Astrocyte (in vitro differentiated cells and primary cell): Measurements from ENCODE around the gene MGAT5. TPM values are rescaled to one million over a fixed set of nuclear protein-coding genes. Genes with fewer than 3 reads are reported as not detected.
"Not testable (repeated sequence)": the region's sequence is repeated elsewhere in the genome, so short reads cannot be mapped to it uniquely, and the experiment has no call there.

ENCODE experiments used
- DNase-seq: peaks from one replicate; pipeline ENCODE4 v3.0.0-alpha.2; 2010; ENCODE audit warnings: low read depth
- FAIRE-seq: peaks from 2 replicates; lab custom pipeline; 2011; peaks lifted over from hg19 to GRCh38; lab: Jason Lieb, UNC
- H2AFZ ChIP-seq: 2 replicates; pipeline ENCODE4 v1.6.0; 2012; ENCODE audit warnings: low read depth, low read length, inconsistent platforms
- H3K27ac ChIP-seq: 2 replicates; pipeline ENCODE4 v1.5.1; 2011; ENCODE audit warnings: low read depth, low read length, inconsistent platforms
- H3K27me3 ChIP-seq: 2 replicates; pipeline ENCODE4 v1.6.0; 2011; ENCODE audit warnings: low read length, inconsistent platforms; ENCODE audit not compliant: insufficient read depth
- H3K36me3 ChIP-seq: 2 replicates; pipeline ENCODE4 v1.5.1; 2011; ENCODE audit warnings: low read length, inconsistent platforms; ENCODE audit not compliant: insufficient read depth
- H3K4me1 ChIP-seq: 2 replicates; pipeline ENCODE4 v1.5.1; 2011; ENCODE audit warnings: low read length, inconsistent platforms; ENCODE audit not compliant: insufficient read depth
- H3K4me2 ChIP-seq: 2 replicates; pipeline ENCODE4 v1.6.0; 2012; ENCODE audit warnings: low read length, inconsistent platforms
- H3K4me3 ChIP-seq: 2 replicates; pipeline ENCODE4 v1.5.1; 2011; ENCODE audit warnings: low read depth, mild to moderate bottlenecking, low read length, inconsistent platforms; ENCODE audit not compliant: insufficient read depth
- H3K79me2 ChIP-seq: 2 replicates; pipeline ENCODE4 v1.6.0; 2012; ENCODE audit warnings: mild to moderate bottlenecking, low read length, inconsistent platforms; ENCODE audit not compliant: insufficient read depth
- H3K9ac ChIP-seq: 2 replicates; pipeline ENCODE4 v1.6.0; 2012; ENCODE audit warnings: mild to moderate bottlenecking, low read length, inconsistent platforms
- H3K9me3 ChIP-seq: 2 replicates; pipeline ENCODE4 v1.5.1; 2012; ENCODE audit warnings: low read depth, mild to moderate bottlenecking, low read length, inconsistent platforms; ENCODE audit not compliant: insufficient read depth
- H4K20me1 ChIP-seq: 2 replicates; pipeline ENCODE4 v1.6.0; 2012; ENCODE audit warnings: low read length, inconsistent platforms; ENCODE audit not compliant: insufficient read depth
- H3K27ac Mint-ChIP-seq: one replicate; pipeline ENCODE4 v1.8.0; 2021; ENCODE audit warnings: mild to moderate bottlenecking, mixed read lengths; ENCODE audit not compliant: unreplicated experiment
- H3K27me3 Mint-ChIP-seq: one replicate; pipeline ENCODE4 v1.8.0; 2021; ENCODE audit warnings: low read depth, mixed read lengths; ENCODE audit not compliant: unreplicated experiment
- H3K36me3 Mint-ChIP-seq: one replicate; pipeline ENCODE4 v1.8.0; 2021; ENCODE audit warnings: low read depth, mixed read lengths; ENCODE audit not compliant: unreplicated experiment
- H3K4me1 Mint-ChIP-seq: one replicate; pipeline ENCODE4 v1.8.0; 2021; ENCODE audit warnings: low read depth, mixed read lengths; ENCODE audit not compliant: unreplicated experiment
- H3K4me3 Mint-ChIP-seq: one replicate; pipeline ENCODE4 v1.8.0; 2021; ENCODE audit warnings: mild to moderate bottlenecking, moderate library complexity, mixed read lengths; ENCODE audit not compliant: unreplicated experiment
- H3K9me3 Mint-ChIP-seq: one replicate; pipeline ENCODE4 v1.8.0; 2021; ENCODE audit warnings: mild to moderate bottlenecking, mixed read lengths; ENCODE audit not compliant: unreplicated experiment
- EZH2 ChIP-seq: IDR thresholded peaks from 2 replicates; pipeline ENCODE4 v1.6.1; 2012; ENCODE audit warnings: mild to moderate bottlenecking, low read length, inconsistent platforms; ENCODE audit not compliant: insufficient read depth
- total RNA-seq: library from RNA; stranded (reverse); gene quantifications from 2 replicates; pipeline ENCODE4 v1.2.1, GENCODE V29; 2021
- TF ChIP-seq, protein P1 (sequence below): IDR thresholded peaks from 2 replicates; pipeline ENCODE4 v1.5.1; 2011; ENCODE audit warnings: low read depth, mild to moderate bottlenecking, inconsistent platforms, low read length, moderate library complexity; ENCODE audit not compliant: insufficient read depth

The MGAT5 gene
- total RNA-seq, 1 donor from 2014 or later, result 80.2 TPM

GRCh38 chr2:134470561-134471168, 216.8 kb downstream of the MGAT5 start:
- no peak for TF ChIP-seq EZH2
- Mint-ChIP-seq H3K27ac (no peak overlapping the region), H3K4me3 (no peak overlapping the region), H3K4me1 (no peaks in the 10 kb centered on the region), H3K9me3 (peaks cover 9% of the 10 kb centered on the region), H3K36me3 (no peaks in the 10 kb centered on the region), H3K27me3 (peaks cover 15% of the 10 kb centered on the region)
- Histone ChIP-seq H3K79me2 (no peaks in the 10 kb centered on the region), H4K20me1 (no peaks in the 10 kb centered on the region), H3K27me3 (no peaks in the 10 kb centered on the region), H3K9ac (no peak overlapping the region), H3K4me2 (no peak overlapping the region), H3K36me3 (no peaks in the 10 kb centered on the region), H3K27ac (no peak overlapping the region), H3K4me3 (no peak overlapping the region), H3K9me3 (no peaks in the 10 kb centered on the region), H2AFZ (no peak overlapping the region), H3K4me1 (no peaks in the 10 kb centered on the region)
- FAIRE-seq (no peak), DNase-seq (no peak)

GRCh38 chr2:134476982-134477381, 223.1 kb downstream of the MGAT5 start:
- not testable (repeated sequence) for H3K27ac Mint-ChIP-seq, DNase-seq, H3K36me3 ChIP-seq, H3K4me1 ChIP-seq, H3K27ac ChIP-seq, FAIRE-seq, H3K4me2 ChIP-seq, H3K9ac ChIP-seq, H2AFZ ChIP-seq, H4K20me1 ChIP-seq, H3K9me3 Mint-ChIP-seq, H3K36me3 Mint-ChIP-seq, H3K79me2 ChIP-seq, H3K4me3 Mint-ChIP-seq, H3K4me1 Mint-ChIP-seq, H3K27me3 ChIP-seq, H3K27me3 Mint-ChIP-seq, H3K9me3 ChIP-seq, H3K4me3 ChIP-seq

DNA sequence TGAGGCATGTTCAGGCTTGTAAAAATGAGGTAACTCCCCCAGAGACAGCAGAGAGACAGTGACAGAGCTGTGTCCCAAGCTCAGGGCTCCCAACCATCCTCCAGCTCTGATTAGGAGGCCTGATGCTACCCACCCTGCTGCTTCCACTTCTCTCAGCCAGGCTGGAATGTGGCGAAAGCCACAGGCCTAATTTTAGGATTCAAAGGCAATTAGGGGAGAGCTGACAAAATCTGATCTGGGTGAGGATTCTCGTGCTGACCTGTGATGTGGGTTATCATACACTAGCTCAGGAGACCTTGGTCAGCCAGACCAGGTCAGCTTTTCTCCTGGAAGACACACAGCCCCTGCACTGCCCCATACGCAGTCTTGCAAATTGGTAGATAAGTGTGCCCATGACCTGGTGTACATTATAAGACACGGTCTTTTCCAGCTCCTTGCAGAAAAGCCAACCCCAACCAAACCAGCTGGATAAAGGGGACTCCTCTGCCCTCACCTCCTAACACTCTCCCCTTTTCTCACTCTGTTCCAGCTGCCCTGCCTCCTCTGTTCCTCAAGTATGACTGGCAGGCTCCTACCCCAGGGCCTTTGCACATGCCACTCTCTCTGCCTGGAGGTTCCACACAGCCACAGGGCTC, 225.9 kb downstream of the MGAT5 start:
- no peaks in the 10 kb centered on the region for H3K36me3 Mint-ChIP-seq
- DNase-seq (no peak), FAIRE-seq (no peak)
- Histone ChIP-seq H3K36me3 (no peaks in the 10 kb centered on the region), H3K27ac (no peak overlapping the region), H3K4me1 (no peaks in the 10 kb centered on the region), H2AFZ (no peak overlapping the region), H3K9ac (no peak overlapping the region), H3K4me2 (no peak overlapping the region), H4K20me1 (no peaks in the 10 kb centered on the region), H3K27me3 (no peaks in the 10 kb centered on the region), H3K4me3 (no peak overlapping the region), H3K79me2 (no peaks in the 10 kb centered on the region), H3K9me3 (no peaks in the 10 kb centered on the region)
- H3K27me3 Mint-ChIP-seq, result peaks cover 4% of the 10 kb centered on the region
- TF ChIP-seq, protein P1, sequence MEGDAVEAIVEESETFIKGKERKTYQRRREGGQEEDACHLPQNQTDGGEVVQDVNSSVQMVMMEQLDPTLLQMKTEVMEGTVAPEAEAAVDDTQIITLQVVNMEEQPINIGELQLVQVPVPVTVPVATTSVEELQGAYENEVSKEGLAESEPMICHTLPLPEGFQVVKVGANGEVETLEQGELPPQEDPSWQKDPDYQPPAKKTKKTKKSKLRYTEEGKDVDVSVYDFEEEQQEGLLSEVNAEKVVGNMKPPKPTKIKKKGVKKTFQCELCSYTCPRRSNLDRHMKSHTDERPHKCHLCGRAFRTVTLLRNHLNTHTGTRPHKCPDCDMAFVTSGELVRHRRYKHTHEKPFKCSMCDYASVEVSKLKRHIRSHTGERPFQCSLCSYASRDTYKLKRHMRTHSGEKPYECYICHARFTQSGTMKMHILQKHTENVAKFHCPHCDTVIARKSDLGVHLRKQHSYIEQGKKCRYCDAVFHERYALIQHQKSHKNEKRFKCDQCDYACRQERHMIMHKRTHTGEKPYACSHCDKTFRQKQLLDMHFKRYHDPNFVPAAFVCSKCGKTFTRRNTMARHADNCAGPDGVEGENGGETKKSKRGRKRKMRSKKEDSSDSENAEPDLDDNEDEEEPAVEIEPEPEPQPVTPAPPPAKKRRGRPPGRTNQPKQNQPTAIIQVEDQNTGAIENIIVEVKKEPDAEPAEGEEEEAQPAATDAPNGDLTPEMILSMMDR, result no peak
- TF ChIP-seq EZH2, result no peak
- no peak overlapping the region for H3K4me3 Mint-ChIP-seq
- no peaks in the 10 kb centered on the region for H3K9me3 Mint-ChIP-seq
- no peaks in the 10 kb centered on the region for H3K4me1 Mint-ChIP-seq
- no peak overlapping the region for H3K27ac Mint-ChIP-seq
